Activated CD4-positive, alpha-beta T cell treated with anti-CD3 and anti-CD28 coated beads for 48 hours (primary cell): ENCODE data around the gene CMPK1.
"Not testable (repeated sequence)": the region's sequence is repeated elsewhere in the genome, so short reads cannot be mapped to it uniquely, and the experiment has no call there.

Experiments
- DNase-seq: peaks from one replicate; pipeline ENCODE4 v3.0.0-alpha.2; 2020

Gene CMPK1

GRCh38 chr1:47333578-47333921 lies at the start of gene CMPK1:
Gene CMPK1 (plus strand): TSS chr1:47333790. CDS start chr1:47333946, 156 bp downstream.
- DNase-seq: peak; percentile 84

GRCh38 chr1:47288116-47288515 lies 45.5 kb upstream of the CMPK1 start:
- not testable (repeated sequence) for DNase-seq

DNA sequence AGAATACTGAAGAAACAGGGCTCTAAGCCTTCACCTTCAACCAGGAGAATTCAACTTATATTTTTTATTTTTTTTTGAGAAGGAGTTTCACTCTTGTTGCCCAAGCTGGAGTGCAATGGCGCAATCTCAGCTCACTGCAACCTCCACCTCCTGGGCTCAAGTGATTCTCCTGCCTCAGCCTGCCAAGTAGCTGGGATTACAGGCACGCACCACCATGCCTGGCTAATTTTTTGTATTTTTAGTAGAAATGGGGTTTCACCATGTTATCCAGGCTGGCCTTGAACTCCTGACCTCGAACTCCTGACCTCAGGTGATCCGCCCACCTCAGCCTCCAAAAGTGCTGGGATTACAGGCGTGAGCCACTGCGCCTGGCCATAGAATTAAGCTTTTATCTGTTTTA lies 38.7 kb upstream of the CMPK1 start:
- not testable (repeated sequence) for DNase-seq

DNA sequence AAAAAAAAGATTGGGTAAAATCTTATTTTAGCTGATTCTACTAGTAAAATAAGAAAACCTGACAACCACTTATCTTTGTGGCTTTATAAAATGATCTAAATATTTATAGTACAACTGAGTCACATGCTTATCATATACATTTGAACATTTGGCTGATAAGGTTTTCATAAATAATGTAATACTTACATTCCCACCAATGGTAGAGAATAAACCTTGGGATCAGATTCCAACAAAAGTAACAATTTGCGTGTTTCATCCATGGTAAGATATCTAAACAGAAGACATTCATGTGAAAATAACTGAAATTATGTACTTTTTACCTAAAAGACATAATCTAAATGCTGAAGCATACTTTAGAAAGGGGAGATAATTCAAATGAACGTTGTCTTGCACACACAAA lies 38.0 kb upstream of the CMPK1 start:
- DNase-seq: no peak

DNA sequence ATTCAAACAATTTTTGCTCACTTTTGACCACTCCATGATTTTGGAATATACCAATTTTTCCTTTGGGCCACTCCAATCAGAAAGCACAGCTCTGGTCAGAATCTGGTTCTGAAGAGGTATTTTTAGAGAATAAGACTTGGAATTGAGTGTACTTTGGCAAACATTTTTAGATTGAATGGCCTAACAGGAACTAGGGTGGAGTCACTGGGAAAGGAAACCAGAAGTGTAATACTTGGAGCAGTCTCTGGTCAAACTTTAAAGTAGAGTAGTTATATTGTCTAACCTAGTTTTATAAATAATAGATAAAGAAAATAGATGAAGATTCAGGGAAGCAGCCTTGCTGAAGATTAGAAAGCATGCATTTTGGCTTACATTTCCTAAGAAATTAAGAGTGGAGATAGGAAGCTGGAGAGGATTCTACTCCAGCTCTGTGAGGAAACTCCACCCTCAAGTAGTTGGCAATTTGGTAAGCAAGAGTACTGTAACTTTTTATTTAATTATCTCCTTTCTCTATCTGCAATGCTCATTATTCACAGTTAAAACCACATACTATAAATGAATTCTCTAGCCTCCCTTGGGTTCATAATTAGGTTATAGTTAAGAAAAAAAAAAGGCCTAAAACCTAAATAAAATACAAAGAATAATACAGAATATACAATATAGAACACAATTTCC lies 35.4 kb upstream of the CMPK1 start:
- DNase-seq: no peak

DNA sequence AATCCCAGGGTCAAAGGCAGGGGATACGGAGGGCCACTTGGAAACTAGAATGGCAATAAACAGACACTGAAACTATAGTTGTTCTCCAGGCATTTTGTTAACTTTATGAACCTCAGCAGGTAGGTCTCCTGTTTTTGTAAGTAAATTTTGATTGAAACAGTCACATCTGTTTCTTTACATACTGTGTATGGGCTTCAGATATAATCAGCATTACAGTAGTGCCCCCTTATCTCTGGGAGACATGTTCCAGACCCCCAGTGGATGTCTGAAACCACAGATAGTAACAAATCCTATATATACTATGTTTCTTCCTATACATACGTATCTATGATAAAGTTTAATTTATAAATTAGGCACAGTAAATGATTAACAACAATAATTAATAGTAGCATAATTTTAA lies 31.1 kb upstream of the CMPK1 start:
- DNase-seq: no peak

- no peak for DNase-seq
Observed at GRCh38 chr1:47309427-47309826, 24.2 kb upstream of the CMPK1 start.

GRCh38 chr1:47313915-47314664 lies 19.5 kb upstream of the CMPK1 start, which contains the start of gene STIL:
Gene STIL (minus strand): TSS chr1:47314147. CDS start chr1:47310319, 3,828 bp downstream.
- DNase-seq: peak; percentile 99

DNA sequence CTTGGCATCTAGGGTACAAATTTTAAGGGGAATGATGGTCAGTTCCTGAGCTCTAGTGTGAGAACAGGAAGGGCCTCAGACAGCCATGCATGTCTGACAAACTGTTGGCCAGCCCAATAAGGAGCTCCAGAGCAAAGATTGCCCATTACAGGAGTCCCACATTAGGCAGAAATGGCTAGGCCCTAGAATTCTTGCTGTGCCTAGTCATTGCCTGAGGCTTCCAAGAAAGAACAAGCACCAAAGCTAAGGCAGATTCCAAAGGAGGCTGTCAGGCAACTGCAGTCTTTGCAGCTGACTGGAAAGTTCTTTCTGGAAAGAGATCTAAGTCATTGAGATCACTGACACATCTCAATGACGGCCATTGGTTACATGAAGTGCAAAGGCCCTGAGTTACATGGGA lies 15.7 kb upstream of the CMPK1 start:
- no peak for DNase-seq

GRCh38 chr1:47319968-47320367 lies 13.6 kb upstream of the CMPK1 start:
- not testable (repeated sequence) for DNase-seq

GRCh38 chr1:47323599-47324031 lies 10.0 kb upstream of the CMPK1 start:
- DNase-seq: no peak

DNA sequence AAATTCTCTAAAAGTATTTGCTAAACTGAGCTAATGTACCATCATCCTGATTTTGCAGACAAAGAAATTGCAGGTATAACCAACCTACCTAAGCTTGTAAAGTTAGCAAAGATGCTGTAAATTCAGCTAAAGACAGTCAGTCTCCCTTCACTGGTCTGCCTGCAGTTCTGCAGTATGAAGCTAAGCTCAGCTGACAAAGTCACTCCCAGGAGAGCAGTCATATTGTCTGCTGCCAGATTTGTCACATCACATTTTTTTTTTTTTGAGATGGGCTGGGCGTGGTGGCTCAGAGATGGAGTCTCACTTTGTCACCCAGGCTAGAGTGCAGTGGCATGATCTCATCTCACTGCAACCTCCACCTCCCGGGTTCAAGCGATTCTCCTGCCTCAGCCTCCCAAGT lies 8.9 kb upstream of the CMPK1 start:
- no peak for DNase-seq

DNA sequence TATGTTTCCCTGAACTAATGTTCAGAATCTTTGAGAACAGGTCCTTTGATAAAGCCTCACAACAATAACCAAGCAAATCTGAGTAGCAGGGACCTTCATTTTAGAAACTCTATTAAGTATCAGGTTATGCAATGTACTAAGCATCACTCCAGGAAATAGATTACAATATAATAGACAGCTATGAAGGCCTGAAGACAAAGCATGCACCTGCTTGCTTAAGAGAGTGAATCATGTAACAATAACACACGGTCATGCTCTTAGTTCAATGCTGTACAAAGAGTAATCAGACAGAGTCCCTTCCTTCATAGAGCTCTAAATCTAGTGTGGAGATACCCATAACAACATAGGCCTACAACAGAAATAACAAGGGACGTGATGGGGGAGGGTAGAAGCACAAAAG lies 8.1 kb upstream of the CMPK1 start:
- DNase-seq: no peak

DNA sequence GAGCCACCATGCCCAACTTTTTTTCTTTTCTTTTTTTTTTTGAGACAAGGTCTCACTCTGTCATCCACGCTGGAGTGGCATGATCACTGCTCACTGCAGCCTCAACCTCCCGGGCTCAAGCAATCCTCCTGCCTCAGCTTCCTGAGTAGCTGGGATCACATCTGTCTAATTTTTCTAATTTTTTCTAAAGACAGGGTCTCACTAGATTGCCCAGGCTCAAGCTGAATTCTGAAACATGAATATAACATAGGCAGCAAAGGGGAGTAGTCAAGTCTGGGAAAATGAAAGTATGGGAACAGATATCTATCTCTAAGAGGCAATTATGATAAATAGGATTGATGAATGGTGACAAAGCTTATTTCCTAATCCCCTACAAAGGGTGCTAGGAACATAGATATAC lies 7.3 kb upstream of the CMPK1 start:
- no peak for DNase-seq

DNA sequence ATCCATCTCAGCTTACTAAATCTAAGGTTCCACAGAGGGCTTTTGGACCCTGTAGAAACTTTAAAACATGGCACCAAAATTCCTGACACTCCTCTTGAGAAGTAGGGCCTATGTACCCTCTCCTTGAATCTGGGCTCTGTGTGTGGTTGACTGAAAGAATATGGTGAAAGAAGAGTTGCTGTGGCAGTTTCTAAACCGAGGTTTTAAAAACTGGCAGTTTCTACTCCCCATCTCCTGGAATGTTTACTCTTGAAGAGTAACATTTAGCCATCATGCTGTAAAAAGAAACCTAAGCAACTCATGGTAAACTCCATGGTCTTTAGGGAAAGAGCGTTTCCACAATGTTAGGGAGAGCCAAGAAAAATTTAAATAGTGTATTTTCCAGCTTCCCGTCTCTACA lies 4.6 kb upstream of the CMPK1 start:
- DNase-seq: no peak

- no peak for DNase-seq
Observed at GRCh38 chr1:47330212-47330611, 3.4 kb upstream of the CMPK1 start.

- no peak for DNase-seq
Observed at GRCh38 chr1:47331875-47332274, 1.7 kb upstream of the CMPK1 start.

- no peak for DNase-seq
Observed at GRCh38 chr1:47332779-47333577, 612 bp upstream of the CMPK1 start.

GRCh38 chr1:47333922-47334764 lies 553 bp downstream of the CMPK1 start:
- DNase-seq: peak; percentile 79

DNA sequence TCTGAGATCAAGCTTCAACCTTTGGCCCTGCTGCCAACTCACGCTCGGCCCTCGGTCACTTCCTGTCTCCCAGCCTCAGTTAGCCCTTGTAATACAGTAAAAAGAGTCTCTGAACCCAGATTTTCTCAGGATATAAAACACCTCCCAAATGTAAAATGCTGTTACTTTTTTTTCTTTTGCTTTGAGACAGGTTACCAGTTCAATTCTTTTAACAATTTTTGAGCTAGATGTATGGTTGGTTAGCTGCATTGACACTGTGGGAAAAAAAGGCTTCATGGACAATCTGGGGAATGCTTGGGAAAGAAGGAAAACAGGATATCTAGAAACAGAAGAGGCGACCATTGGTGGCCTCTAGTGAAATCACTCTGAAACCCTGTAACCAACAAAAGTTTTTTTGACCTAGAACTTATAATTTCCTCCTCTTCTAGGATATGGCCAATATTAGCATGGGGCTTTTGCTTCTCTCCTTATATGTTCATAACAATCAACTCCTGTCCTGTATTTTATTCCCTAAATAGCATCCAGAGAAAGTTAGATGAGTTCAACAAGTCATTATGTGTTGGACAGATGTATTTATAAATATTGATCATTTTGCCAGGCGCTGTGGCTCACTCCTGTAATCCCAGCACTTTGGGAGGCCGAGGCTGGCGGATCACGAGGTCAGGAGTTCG lies 1.3 kb downstream of the CMPK1 start:
- DNase-seq: no peak

GRCh38 chr1:47337350-47337749 lies 3.8 kb downstream of the CMPK1 start:
- no peak for DNase-seq
